ENCODE data around the gene FAM3C. TPM values are rescaled to one million over a fixed set of nuclear protein-coding genes. Genes with fewer than 3 reads are reported as not detected.

Gene FAM3C
- polyA plus RNA-seq, 3 donors: 119 to 130 (median 119) TPM

DNA sequence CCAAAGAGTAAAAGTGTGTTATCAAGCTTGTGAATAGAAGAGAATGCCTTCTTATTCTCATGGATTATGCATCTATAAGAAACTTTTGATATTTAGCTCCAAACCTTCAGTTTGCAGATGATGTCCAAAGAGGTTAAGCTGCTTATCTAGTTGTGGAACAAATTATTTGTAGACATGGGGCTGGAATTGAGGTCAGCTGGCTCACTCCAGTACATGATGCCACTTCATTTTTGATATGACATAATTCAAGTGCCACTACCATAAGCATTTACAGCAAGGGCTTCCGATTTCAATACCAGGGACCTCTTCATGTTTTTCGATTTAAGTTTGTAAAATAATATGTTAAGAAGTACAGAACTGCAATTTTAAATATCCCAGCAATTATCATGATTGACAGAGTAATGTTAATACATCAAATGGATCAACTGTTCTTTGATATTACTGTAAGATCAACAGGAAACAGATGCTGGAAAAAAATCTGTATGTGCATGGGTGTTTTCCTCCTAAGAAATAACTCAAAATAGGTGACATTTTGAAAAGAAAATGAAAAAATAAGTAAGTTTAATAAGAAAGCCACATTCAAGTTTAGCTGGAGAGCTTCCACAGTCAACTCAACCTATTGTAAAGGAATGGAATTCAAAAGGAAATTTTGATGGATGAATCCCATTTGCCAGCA lies 12.7 kb downstream of the FAM3C start:
- no peak for DNase-seq (ENCODE audit: low read depth in 3 of 3, low spot score in 2 of 3)

DNA sequence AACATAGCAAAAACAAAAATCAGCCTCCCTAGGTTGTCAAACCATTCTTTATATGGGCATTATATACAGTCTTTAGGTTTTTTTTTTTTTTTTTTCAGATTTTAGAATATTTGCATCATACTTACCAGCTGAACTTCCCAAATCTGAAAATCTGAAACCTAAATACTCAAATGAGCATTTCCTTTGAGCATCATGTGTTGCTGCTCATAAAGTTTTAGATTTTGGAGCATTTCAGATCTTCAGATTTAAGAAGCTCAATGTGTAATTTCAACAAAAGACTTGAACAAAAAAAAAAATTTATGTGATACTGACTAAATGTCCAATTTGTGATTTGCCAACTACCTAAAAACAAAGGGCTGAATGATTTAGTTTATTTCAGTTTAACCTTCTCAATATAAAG lies 13.6 kb downstream of the FAM3C start:
- DNase-seq (ENCODE audit: low read depth in 3 of 3, low spot score in 2 of 3): no peak

DNA sequence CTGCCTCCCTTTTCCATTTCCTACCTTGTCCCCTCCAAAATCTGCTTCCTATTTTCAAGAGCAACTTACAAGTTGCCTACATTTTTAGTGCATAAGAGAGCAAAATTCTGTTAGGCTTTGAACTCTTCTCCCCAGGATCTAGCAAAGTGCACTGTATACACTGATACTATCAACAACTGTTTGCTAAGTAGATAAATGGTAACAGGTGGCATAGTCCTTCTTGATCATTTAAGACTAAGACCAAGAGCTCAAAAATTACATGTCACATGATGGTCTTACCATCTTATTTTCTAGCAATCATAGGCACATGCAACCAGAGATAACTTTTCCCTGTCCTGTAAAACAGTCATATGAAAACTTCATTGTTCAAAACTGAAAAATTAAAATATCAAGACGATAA lies 16.2 kb downstream of the FAM3C start:
- DNase-seq (ENCODE audit: low read depth in 3 of 3, low spot score in 2 of 3): no peak

- DNase-seq (ENCODE audit: low read depth in 3 of 3, low spot score in 2 of 3): no peak
Measured at GRCh38 chr7:121376979-121377378, 19.1 kb downstream of the FAM3C start.

DNA sequence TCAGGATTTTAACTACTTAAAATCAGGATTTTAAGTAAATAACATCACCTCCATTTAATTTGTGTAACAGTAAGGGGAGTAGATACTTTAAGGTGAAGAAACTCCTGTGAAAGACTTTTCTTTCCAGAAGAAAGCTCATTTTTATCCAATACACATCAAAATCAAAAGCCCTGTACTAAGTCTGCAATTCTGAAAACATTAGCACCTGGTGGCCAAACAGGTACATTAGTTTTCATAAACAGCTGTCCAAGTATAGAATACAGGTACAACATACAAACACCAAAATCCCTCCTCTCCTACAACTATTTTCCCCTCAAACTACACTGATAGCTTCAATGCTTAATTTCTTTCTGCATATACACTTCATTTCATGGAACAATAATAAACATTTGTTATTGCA lies 22.9 kb downstream of the FAM3C start:
- DNase-seq (ENCODE audit: low read depth in 3 of 3, low spot score in 2 of 3): no peak

GRCh38 chr7:121372376-121373010 lies 23.6 kb downstream of the FAM3C start:
- no peak for DNase-seq (ENCODE audit: low read depth in 3 of 3, low spot score in 2 of 3)

DNA sequence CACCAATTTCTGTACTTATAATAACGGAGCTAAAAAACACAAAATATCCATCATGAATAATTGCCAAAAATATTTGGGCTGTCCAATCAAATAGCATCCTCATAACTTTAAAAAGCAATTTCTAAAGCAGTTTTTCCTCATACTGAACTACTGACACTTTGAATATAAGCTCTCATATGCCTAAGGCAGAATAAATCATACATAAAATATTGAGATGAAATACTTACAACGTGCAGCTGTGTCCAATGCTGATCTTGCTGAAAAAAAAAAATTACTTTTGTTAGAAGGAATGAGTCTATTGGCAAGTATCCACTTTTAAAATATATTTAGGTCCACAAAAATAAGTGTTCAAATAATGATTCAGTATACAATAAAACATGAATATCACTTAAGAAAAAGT lies 24.2 kb downstream of the FAM3C start:
- no peak for DNase-seq (ENCODE audit: low read depth in 3 of 3, low spot score in 2 of 3)

DNA sequence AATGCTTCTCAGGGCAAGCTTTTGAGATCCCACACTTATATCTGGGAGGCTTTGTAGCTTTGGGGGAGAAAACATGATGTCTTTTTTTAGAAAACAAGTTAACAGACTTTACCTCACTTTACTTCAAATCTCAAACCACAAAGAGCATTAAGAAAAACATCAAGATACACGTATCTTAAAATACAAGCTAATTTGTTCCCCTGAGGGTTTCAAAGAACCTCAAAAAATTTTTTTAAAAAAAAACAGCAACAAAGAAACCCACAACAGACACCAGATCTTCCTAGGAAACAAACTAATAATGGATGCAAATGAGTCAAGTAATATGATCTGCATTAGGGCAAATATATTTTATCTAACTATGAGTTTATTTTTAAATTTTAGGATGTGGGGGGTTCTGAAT lies 24.7 kb downstream of the FAM3C start:
- no peak for DNase-seq (ENCODE audit: low read depth in 3 of 3, low spot score in 2 of 3)

DNA sequence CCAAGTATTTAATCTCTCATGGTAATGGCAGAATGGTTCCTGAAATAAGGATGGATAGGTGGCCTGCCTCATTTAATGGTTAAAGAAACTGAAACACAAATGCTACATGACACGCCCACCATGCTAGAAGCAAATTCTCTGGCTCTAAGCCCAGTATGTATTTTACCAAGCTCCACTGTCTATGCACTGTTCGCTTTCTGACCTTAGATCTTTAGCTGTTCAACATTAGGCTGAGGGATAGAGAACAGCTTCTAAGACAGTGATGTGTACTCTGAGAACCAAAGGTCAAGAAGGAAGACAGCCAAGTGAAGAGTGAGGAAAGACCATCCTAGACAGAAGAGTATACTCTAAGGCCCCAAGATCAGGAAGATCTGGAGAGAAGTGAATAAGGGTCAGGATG lies 26.6 kb downstream of the FAM3C start:
- DNase-seq (ENCODE audit: low read depth in 3 of 3, low spot score in 2 of 3): no peak

- no peak for DNase-seq (ENCODE audit: low read depth in 3 of 3, low spot score in 2 of 3)
Measured at GRCh38 chr7:121366852-121367431, 29.2 kb downstream of the FAM3C start.

DNA sequence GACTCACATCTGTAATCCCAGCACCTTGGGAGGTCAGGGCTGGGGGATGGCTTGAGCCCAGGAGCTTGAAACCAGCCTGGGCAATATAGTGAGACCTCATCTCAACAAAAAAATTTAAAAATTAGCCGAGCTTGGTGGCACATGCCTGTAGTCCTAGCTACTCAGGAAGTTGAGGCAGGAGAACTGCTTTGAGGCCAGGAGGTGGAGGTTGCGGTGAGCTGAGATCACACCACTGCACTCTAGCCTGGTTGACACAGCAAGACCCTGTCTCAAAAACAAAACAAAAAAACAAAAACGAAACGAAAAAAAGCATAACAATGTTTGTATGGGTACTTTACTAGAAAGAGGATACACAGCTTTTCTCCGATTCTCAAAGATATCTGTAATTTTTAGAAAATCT lies 35.5 kb downstream of the FAM3C start:
- no peak for DNase-seq (ENCODE audit: low read depth in 3 of 3, low spot score in 2 of 3)

GRCh38 chr7:121355574-121355973 lies 40.5 kb downstream of the FAM3C start:
- DNase-seq (ENCODE audit: low read depth in 3 of 3, low spot score in 2 of 3): no peak

DNA sequence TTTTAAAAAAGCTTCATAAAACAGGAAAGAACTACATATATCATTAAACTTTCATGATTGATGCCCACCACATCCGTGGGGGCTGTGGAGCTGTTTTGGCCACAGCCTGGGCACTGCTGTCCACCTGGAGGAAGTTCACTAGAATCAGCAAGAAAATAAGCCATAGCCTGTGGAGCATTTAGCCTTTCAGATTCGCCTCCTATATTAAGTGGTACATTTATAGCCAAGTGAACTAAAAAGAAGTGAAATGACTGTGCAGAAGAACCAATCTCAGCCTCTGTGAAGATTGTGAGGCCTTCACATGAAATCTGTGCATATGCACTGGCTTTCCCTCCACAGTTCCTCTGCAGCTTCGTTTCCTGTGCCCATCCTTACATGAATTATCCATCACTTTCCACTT lies 43.8 kb downstream of the FAM3C start:
- DNase-seq (ENCODE audit: low read depth in 3 of 3, low spot score in 2 of 3): no peak

GRCh38 chr7:121351682-121352081 lies 44.4 kb downstream of the FAM3C start:
- DNase-seq (ENCODE audit: low read depth in 3 of 3, low spot score in 2 of 3): no peak

DNA sequence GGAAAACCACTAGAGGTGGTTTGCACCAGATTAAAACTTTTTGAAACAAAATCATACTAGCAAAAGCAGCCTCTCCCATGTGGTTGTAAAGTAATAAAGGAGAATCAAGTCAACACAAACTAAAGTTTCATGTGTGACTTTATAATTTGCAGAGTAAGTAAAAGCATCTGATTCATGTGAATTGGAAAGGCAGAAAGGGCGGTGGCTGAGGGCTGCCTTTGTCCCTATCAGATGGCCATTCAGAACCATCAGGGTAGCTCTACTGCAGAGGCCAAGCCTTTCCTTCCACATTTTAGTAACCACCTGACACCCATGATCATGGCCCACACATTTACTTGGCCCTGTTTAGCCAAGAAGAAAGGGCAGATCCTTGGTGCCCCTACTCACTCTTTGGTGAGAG lies 51.6 kb downstream of the FAM3C start:
- no peak for DNase-seq (ENCODE audit: low read depth in 3 of 3, low spot score in 2 of 3)

GRCh38 chr7:121344093-121344492 lies 52.0 kb downstream of the FAM3C start:
- DNase-seq (ENCODE audit: low read depth in 3 of 3, low spot score in 2 of 3): no peak

DNA sequence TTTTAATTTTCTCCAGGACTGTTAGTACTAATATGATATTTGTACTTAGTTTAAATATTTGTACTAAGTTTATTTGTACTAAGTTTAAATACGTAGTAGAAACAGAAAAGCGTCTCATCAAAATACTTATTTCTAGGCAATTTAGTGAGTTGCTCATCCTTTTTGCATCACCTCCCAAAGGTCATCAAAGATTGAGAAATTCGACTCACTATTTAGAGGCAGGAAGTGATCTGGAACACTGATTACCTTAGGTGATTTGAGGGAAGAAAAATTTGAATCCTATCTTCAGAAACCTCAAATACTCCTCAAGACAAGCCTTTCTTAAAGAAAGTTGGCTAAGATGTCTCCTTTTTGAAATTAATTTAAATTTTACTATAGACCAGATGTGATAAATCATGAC lies 52.8 kb downstream of the FAM3C start:
- DNase-seq (ENCODE audit: low read depth in 3 of 3, low spot score in 2 of 3): no peak

- DNase-seq (ENCODE audit: low read depth in 3 of 3, low spot score in 2 of 3): no peak
Measured at GRCh38 chr7:121342631-121343030, 53.5 kb downstream of the FAM3C start.

- DNase-seq (ENCODE audit: low read depth in 3 of 3, low spot score in 2 of 3): no peak
Measured at GRCh38 chr7:121341933-121342332, 54.2 kb downstream of the FAM3C start.

DNA sequence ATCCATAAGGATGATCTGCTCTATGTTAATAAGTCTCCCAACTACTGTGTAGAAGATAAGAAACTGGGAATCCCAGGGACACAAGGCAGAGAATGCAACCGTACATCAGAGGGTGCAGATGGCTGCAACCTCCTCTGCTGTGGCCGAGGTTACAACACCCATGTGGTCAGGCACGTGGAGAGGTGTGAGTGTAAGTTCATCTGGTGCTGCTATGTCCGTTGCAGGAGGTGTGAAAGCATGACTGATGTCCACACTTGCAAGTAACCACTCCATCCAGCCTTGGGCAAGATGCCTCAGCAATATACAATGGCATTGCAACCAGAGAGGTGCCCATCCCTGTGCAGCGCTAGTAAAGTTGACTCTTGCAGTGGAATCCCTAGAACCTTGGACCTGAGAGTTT lies 57.0 kb downstream of the FAM3C start:
- DNase-seq (ENCODE audit: low read depth in 3 of 3, low spot score in 2 of 3): no peak

GRCh38 chr7:121337398-121337797 lies 58.7 kb downstream of the FAM3C start:
- DNase-seq (ENCODE audit: low read depth in 3 of 3, low spot score in 2 of 3): no peak

DNA sequence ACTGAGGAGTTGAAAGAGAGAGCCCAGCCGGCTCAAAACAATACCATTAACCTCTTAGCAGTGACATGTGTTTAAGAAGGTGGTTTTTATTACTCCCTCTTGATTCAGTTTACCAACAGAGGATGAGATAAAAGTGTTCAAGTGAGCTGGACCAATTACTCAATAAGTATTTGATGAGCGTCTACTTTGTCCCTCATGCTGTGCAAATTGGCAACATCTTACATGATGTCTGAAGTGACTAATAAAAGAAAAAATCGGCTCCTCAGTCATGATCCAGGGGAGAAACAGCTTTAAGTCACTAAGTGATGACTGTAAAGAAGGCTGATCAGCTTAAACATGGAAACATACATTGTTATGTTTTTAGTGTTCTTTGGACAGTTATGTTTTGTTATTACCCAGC lies 59.5 kb downstream of the FAM3C start:
- no peak for DNase-seq (ENCODE audit: low read depth in 3 of 3, low spot score in 2 of 3)
